SU-DHL-6 (cell line): ENCODE results near the gene GSTCD.

Experiments
- CTCF ChIP-seq: fragments of 200-600 bp; sonication (generic); IDR thresholded peaks from one replicate; pipeline ENCODE4 v1.5.1; 2017; ENCODE audit warnings: antibody characterized with exemption, mild to moderate bottlenecking, low read length, moderate library complexity; ENCODE audit not compliant: insufficient read depth, poor library complexity, severe bottlenecking
- EZH2phosphoT487 ChIP-seq: fragments of 200-600 bp; sonication (generic), shearing (Covaris generic); conservative IDR thresholded peaks from 2 replicates; pipeline ENCODE4 v1.6.1; 2018; ENCODE audit warnings: mild to moderate bottlenecking, antibody characterized with exemption, low read length, moderate library complexity, mixed read lengths

- no peak for TF ChIP-seq CTCF
- no peak for TF ChIP-seq EZH2phosphoT487
Measured at GRCh38 chr4:105878668-105879067, 170.1 kb downstream of the GSTCD start.
